Ovary (tissue), 9 donors: Measurements from ENCODE around the gene STT3B. TPM values are rescaled to one million over a fixed set of nuclear protein-coding genes. Genes with fewer than 3 reads are reported as not detected.

Experiments used
- DNase-seq, 5 donors: peaks; one replicate each; pipeline ENCODE4 v3.0.0-alpha.2; 2019 to 2020
- H3K27ac ChIP-seq, 2 donors: fragments of 200-600 bp; one replicate each; pipeline versions ENCODE4 v1.5.1 to v1.8.0; 2019 to 2022
- H3K27me3 ChIP-seq: fragments of 200-600 bp; one replicate; pipeline ENCODE4 v1.8.0; 2022
- H3K36me3 ChIP-seq: fragments of 200-600 bp; sonication (generic); one replicate; pipeline ENCODE4 v1.5.1; 2019
- H3K4me1 ChIP-seq: one replicate; pipeline ENCODE4 v1.8.1; 2013; ENCODE audit warnings: mild to moderate bottlenecking, moderate library complexity; ENCODE audit not compliant: insufficient read depth
- H3K4me3 ChIP-seq: fragments of 200-600 bp; sonication (generic); one replicate; pipeline ENCODE4 v1.5.1; 2017
- H3K9me3 ChIP-seq, 2 donors: fragments of 200-600 bp in 1 of 2; sonication (generic) in 1 of 2; one replicate each; pipeline versions ENCODE4 v1.5.1 to v1.8.1; 2013 to 2019; ENCODE audit warnings: mild to moderate bottlenecking in 1 of 2, moderate library complexity in 1 of 2
- CTCF ChIP-seq, 3 donors: fragments of 450-650 bp in 2 of 3; fragments of 200-600 bp in 1 of 3; IDR thresholded peaks; one replicate each; pipeline versions ENCODE4 v1.5.1 to v1.8.0; 2016 to 2022; ENCODE audit warnings: antibody characterized with exemption in 3 of 3, mild to moderate bottlenecking in 1 of 3
- EP300 ChIP-seq: sonication (generic); formaldehyde crosslinking; IDR thresholded peaks from one replicate; pipeline ENCODE4 v1.6.1; 2017; ENCODE audit warnings: antibody characterized with exemption
- POLR2A ChIP-seq: fragments of 450-650 bp; IDR thresholded peaks from one replicate; pipeline ENCODE4 v1.6.1; 2017; ENCODE audit warnings: antibody characterized with exemption, mild to moderate bottlenecking, moderate library complexity
- WGBS, 3 donors: extraction: QIAGEN DNeasy Blood & Tissue Kit in 1 of 3; methylation state at CpG; one replicate each; pipeline versions ENCODE4 v1.1.5 to v1.1.7; 2013 to 2017; 5-methylcytosine and 5-hydroxymethylcytosine counted together
- intact Hi-C, 4 donors: fragments of 100-400 bp; cut with DNase I; formaldehyde crosslinking; loops; one replicate each; pipeline versions ENCODE4 v1.11.0 to v1.15.1; 2022 to 2023
- polyA plus RNA-seq, 2 donors: library from polyadenylated mRNA; stranded (reverse); fragments of 200-250 nt in 1 of 2; fragments of 350-450 nt in 1 of 2; fragmentation: Illumina TruSeq in 1 of 2; extraction: RNeasy Lipid Tissue Mini Kit (QIAGEN cat#74804) in 1 of 2; gene quantifications; one replicate each; pipeline ENCODE4 v1.2.3, GENCODE V29; 2013 to 2014
- total RNA-seq, 7 donors: library from RNA; depleted of rRNA in 2 of 7; stranded (reverse); fragments of >200 nt in 2 of 7; fragmentation: NEBNext Ultra II Directional in 3 of 7; extraction: Animal tissue kit (Norgen Biotek cat#: 25700) in 3 of 7; gene quantifications; one replicate each; pipeline versions ENCODE4 v1.1.0 to v1.2.4, GENCODE V29; 2016 to 2023
- donor health status: DM: no; HTN: no; CAD: no; lungs with moderate emphysema.
- donor health status: DM: no; HTN: no; CAD: no.
- donor health status: Bipolar disorder and iron deficiency.
- donor health status: DM: yes; HTN: yes; CAD: no.
- donor health status: DM: no; HTN: no; CAD: no.
- donor health status: DM: yes; HTN: yes; CAD: no.

STT3B gene
- total and polyA plus RNA-seq, 9 donors = 79.8 to 233 (median 137) TPM

GRCh38 chr3:31577232-31577631, 44.5 kb downstream of the STT3B start:
- Histone ChIP-seq H3K9me3 (no peaks in the 10 kb centered on the region), H3K36me3 (no peaks in the 10 kb centered on the region), H3K27me3 (no peaks in the 10 kb centered on the region), H3K4me3 (no peak overlapping the region), H3K4me1 (peaks cover 6% of the 10 kb centered on the region), H3K27ac (no peak overlapping the region)
- DNase-seq = no peak
- intact Hi-C loops = no loop called here
- TF ChIP-seq POLR2A (no peak), CTCF (IDR thresholded peaks at IDR 0.05) (no peak), EP300 (no peak)

- TF ChIP-seq CTCF (IDR thresholded peaks at IDR 0.05) (no peak), EP300 (no peak)
- Histone ChIP-seq H3K36me3 (no peaks in the 10 kb centered on the region), H3K27me3 (no peaks in the 10 kb centered on the region), H3K9me3 (no peaks in the 10 kb centered on the region), H3K4me3 (no peak overlapping the region), H3K4me1 (peaks cover 1% of the 10 kb centered on the region), H3K27ac (no peak overlapping the region)
- intact Hi-C loops = no loop called here
- 91 to 94% (median 91%) methylated on average over 7 of the region's 7 CpGs for WGBS, 3 donors
- no peak for DNase-seq
Measured at GRCh38 chr3:31579828-31580227, 47.1 kb downstream of the STT3B start.

GRCh38 chr3:31580645-31581044, 47.9 kb downstream of the STT3B start:
- no peaks in the 10 kb centered on the region for H3K9me3 ChIP-seq
- H3K27ac ChIP-seq = no peak overlapping the region
- no peaks in the 10 kb centered on the region for H3K27me3 ChIP-seq
- TF ChIP-seq POLR2A = no peak
- no peak for TF ChIP-seq CTCF (IDR thresholded peaks at IDR 0.05)
- TF ChIP-seq EP300 = no peak
- DNase-seq = no peak
- no peaks in the 10 kb centered on the region for H3K36me3 ChIP-seq
- intact Hi-C loops = no loop called here
- no peak overlapping the region for H3K4me3 ChIP-seq
- H3K4me1 ChIP-seq = no peaks in the 10 kb centered on the region
- WGBS, 3 donors = 55 to 81% (median 62%) methylated on average over 2 of the region's 2 CpGs

DNA sequence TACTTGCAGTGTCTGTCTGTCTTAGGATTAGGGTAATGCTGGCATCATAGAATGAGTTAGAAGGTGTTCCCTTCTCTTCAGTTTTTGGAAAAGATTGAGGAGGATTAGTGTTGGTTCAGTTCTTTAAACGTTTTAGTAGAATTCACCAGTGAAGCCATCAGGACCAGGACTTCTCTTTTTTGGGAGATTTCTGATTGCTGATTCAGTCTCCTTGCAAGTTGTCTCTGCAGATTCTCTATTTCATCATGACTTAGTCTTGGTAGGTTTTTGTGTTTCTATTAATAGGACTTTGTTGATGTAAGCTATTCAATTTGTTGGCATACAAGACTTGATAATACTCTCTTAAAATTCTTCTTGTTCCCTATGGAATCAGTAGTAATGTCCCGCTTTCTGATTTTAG, 48.9 kb downstream of the STT3B start:
- no peaks in the 10 kb centered on the region for H3K27me3 ChIP-seq
- no peaks in the 10 kb centered on the region for H3K36me3 ChIP-seq
- H3K4me1 ChIP-seq = no peaks in the 10 kb centered on the region
- 79 to 84% (median 84%) methylated on average over 2 of the region's 2 CpGs for WGBS, 3 donors
- H3K27ac ChIP-seq = no peak overlapping the region
- intact Hi-C loops = no loop called here
- DNase-seq = no peak
- no peak for TF ChIP-seq EP300
- H3K4me3 ChIP-seq = no peak overlapping the region
- H3K9me3 ChIP-seq = no peaks in the 10 kb centered on the region

- intact Hi-C loops = no loop called here
Measured at GRCh38 chr3:31589228-31589627, 56.5 kb downstream of the STT3B start.

More at GRCh38 chr3:31589228-31589627, 56.5 kb downstream of the STT3B start:
- Histone ChIP-seq H3K27ac (no peak overlapping the region), H3K9me3 (no peaks in the 10 kb centered on the region), H3K4me3 (no peak overlapping the region), H3K4me1 (no peaks in the 10 kb centered on the region), H3K27me3 (no peaks in the 10 kb centered on the region), H3K36me3 (no peaks in the 10 kb centered on the region)
- no peak for DNase-seq
- TF ChIP-seq POLR2A (no peak), CTCF (IDR thresholded peaks at IDR 0.05) (no peak), EP300 (no peak)
- 96 to 99% (median 97%) methylated on average over 2 of the region's 2 CpGs for whole genome bisulfite sequencing, 3 donors
